T-cell (primary cell): Measurements from ENCODE around the gene TMC8. TPM values are rescaled to one million over a fixed set of nuclear protein-coding genes. Genes with fewer than 3 reads are reported as not detected.
A peak's percentile ranks its signal among the peaks of the same experiment; 100 is the strongest.

Experiments used
- ATAC-seq, 4 experiments: fragments of 200-7000 bp in 3 of 4; fragments of 150-1000 bp in 1 of 4; cut with Tn5 transposase; replicated peaks in 1 of 4; 1 replicate in 3 of 4; 2 replicates in 1 of 4; pipeline ENCODE4 v1.10.0; 2021; ENCODE audit warnings: moderate library complexity in 3 of 4, mild to moderate bottlenecking in 2 of 4, moderate number of reproducible peaks in 1 of 4
- CTCF ChIA-PET, 2 donors: fragments of 300-600 bp; sonication (Branson Sonifier 250); formaldehyde crosslinking; loops; one replicate each; lab custom pipeline; 2022; ENCODE audit warnings: antibody characterized with exemption in 2 of 2; lab: Charles Lee
- POLR2A ChIA-PET, 2 donors: fragments of 300-600 bp; sonication (Branson Sonifier 250); formaldehyde crosslinking; loops; one replicate each; lab custom pipeline; 2022; ENCODE audit warnings: antibody characterized with exemption in 2 of 2; lab: Charles Lee
- DNase-seq, 35 experiments: peaks; one replicate each; pipeline versions ENCODE4 v3.0.0 to v3.0.0-alpha.2; 2013 to 2023
- H3K27ac ChIP-seq: one replicate; pipeline ENCODE4 v1.5.1; 2013; ENCODE audit warnings: low read length
- H3K27me3 ChIP-seq, 2 experiments: replicated peaks in 1 of 2; 1 replicate in 1 of 2; 2 replicates in 1 of 2; pipeline versions ENCODE4 v1.6.1 to v1.7.0; 2013; ENCODE audit warnings: low read length in 1 of 2, mixed read lengths in 1 of 2; ENCODE audit not compliant: control insufficient read depth in 2 of 2, insufficient read depth in 2 of 2; ENCODE audit errors: extremely low read depth in 1 of 2
- H3K36me3 ChIP-seq, 2 donors: 1 replicate in 1 of 2; 2 replicates in 1 of 2; pipeline versions ENCODE4 v1.6.1 to v1.7.0; 2013; ENCODE audit warnings: low read length in 1 of 2; ENCODE audit not compliant: control insufficient read depth in 2 of 2, insufficient read depth in 1 of 2; ENCODE audit errors: extremely low read depth in 1 of 2
- H3K4me1 ChIP-seq, 2 experiments: 1 replicate in 1 of 2; 2 replicates in 1 of 2; pipeline versions ENCODE4 v1.6.1 to v1.7.0; 2013; ENCODE audit warnings: low read length in 2 of 2, mixed read lengths in 1 of 2; ENCODE audit not compliant: insufficient read depth in 2 of 2, control insufficient read depth in 1 of 2; ENCODE audit errors: extremely low read depth in 1 of 2
- H3K4me3 ChIP-seq, 2 donors: 1 replicate in 1 of 2; 2 replicates in 1 of 2; pipeline versions ENCODE4 v1.5.1 to v1.7.0; 2013; ENCODE audit warnings: mild to moderate bottlenecking in 2 of 2, low read length in 1 of 2, moderate library complexity in 1 of 2; ENCODE audit not compliant: control insufficient read depth in 1 of 2; ENCODE audit errors: extremely low read depth in 1 of 2
- H3K9me3 ChIP-seq: 2 replicates; pipeline ENCODE4 v1.7.0; 2013
- H3K27ac Mint-ChIP-seq, 2 donors: one replicate each; pipeline ENCODE4 v1.8.0; 2020 to 2021; ENCODE audit warnings: mild to moderate bottlenecking in 2 of 2, mixed read lengths in 2 of 2
- H3K27me3 Mint-ChIP-seq, 2 donors: one replicate each; pipeline ENCODE4 v1.8.0; 2021 to 2022; ENCODE audit warnings: mixed read lengths in 2 of 2
- H3K36me3 Mint-ChIP-seq: one replicate; pipeline ENCODE4 v1.8.0; 2021; ENCODE audit warnings: mixed read lengths
- H3K4me1 Mint-ChIP-seq, 3 donors: one replicate each; pipeline ENCODE4 v1.8.0; 2020 to 2022; ENCODE audit warnings: mixed read lengths in 3 of 3, mild to moderate bottlenecking in 1 of 3
- H3K4me3 Mint-ChIP-seq, 3 donors: one replicate each; pipeline ENCODE4 v1.8.0; 2020 to 2022; ENCODE audit warnings: mild to moderate bottlenecking in 3 of 3, mixed read lengths in 3 of 3, moderate library complexity in 3 of 3
- H3K9me3 Mint-ChIP-seq, 3 donors: one replicate each; pipeline ENCODE4 v1.8.0; 2020 to 2022; ENCODE audit warnings: mixed read lengths in 3 of 3
- WGBS: methylation state at CpG from one replicate; pipeline ENCODE4 v1.1.5; 2013; ENCODE audit warnings: missing lambda C conversion rate; ENCODE audit not compliant: insufficient coverage; 5-methylcytosine and 5-hydroxymethylcytosine counted together
- total RNA-seq, 35 experiments: library from RNA in 6 of 35; stranded (reverse) in 6 of 35; fragments of 120-200 nt in 1 of 35; gene quantifications; one replicate each; pipeline versions ENCODE4 v1.2.1 to v1.2.4 and lab custom pipeline; 2013 to 2026

Gene TMC8
- total RNA-seq, 5 donors from 2014 or later (not counting 1 experiment from before 2014, with no cell fraction given) = 301 to 631 (median 431) TPM

DNA sequence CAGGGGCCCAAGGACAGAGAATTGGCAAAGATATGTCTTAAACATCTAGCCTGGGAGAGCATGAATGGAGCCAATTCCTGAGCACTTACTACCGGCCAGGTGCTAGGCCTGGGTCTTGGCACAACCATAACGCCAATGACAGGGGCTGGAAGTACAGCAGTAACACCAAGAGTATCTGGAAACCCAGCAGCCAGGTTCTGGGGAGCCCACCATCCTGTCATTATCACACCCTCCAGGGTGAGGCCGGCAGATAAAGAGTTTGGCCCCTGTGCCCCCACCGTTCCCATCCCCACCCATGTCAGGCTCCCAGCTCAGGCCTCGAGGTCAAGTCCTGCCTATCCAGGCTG is 508 bp upstream of the TMC8 start:
- Mint-ChIP-seq H3K27me3 (no peaks in the 10 kb centered on the region), H3K4me1 (peaks cover 54 to 63% (median 56%) of the 10 kb centered on the region in 3 donors), H3K27ac (peak overlapping the region; percentile 97 to 100), H3K36me3 (peaks cover 9% of the 10 kb centered on the region), H3K9me3 (no peaks in the 10 kb centered on the region), H3K4me3 (peak overlapping the region; percentile 98 to 99 (median 99))
- ChIA-PET POLR2A (no interaction called here), CTCF (interaction anchor here in 1 of 2 donors (0.8 to 1.3 kb wide), 2 partner anchors 9 to 10 kb away, joined by 4 to 5 read pairs; no protein-coding TSS in a partner anchor)
- Histone ChIP-seq H3K27ac (peak overlapping the region; percentile 79), H3K36me3 (peaks cover under 1 to 53% of the 10 kb centered on the region in 2 donors), H3K9me3 (no peaks in the 10 kb centered on the region), H3K4me1 (peaks cover 43 to 73% of the 10 kb centered on the region in 2 experiments), H3K4me3 (peak overlapping the region; percentile 83 to 92), H3K27me3 (no peaks in the 10 kb centered on the region)
- WGBS = 5% methylated on average over 2 of the region's 5 CpGs
- DNase-seq (peak in 1 of 35 experiments; percentile 54), ATAC-seq (peak in 1 of 4 experiments; percentile 11)

DNA sequence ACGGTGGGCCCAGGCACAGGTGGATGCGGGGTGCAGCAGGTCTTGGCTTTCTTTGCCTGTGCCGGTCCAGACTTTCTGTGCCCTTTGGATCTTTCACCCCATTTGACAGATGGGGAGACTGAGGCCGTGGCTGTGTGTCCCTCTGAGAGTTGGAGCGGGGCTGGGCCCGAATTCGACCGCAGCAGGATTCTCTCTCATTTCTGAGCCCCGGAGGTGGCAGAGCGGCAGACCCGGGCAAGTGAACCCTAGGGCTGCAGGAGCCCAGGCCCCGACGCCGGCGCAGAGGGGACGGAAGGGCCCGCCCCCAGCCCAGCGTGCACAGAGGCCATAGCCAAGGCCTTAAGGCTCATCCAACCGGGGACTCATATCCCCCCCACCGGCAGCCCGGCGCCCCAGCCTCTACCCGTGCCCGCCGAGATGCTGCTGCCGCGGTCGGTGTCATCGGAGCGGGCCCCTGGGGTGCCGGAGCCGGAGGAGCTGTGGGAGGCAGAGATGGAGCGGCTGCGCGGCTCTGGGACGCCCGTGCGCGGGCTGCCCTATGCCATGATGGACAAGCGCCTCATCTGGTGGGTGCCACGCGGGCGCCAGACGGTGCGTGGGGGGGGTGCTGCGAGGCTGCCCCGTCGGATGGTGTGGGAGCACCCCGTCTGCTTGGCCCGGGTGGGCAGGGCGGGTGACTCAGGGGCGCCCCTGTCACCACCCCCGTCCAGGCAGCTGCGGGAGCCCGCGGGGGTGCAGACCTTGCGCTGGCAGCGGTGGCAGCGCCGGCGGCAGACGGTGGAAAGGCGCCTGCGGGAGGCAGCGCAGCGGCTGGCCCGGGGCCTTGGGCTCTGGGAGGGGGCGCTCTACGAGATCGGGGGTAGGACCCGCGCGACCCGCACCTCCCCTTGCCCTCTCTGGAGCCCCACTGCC is 857 bp downstream of the TMC8 start:
- peak overlapping the region; percentile 79 for H3K27ac ChIP-seq
- Mint-ChIP-seq H3K9me3 (no peaks in the 10 kb centered on the region), H3K27me3 (no peaks in the 10 kb centered on the region), H3K4me3 (peak overlapping the region; percentile 98 to 99 (median 99)), H3K27ac (peak overlapping the region; percentile 97 to 100), H3K4me1 (peaks cover 61 to 66% (median 64%) of the 10 kb centered on the region in 3 donors), H3K36me3 (peaks cover 19% of the 10 kb centered on the region)
- ATAC-seq (no peak), DNase-seq (peak in 9 of 35 experiments; percentile 25 to 59 (median 50))
- H3K27me3 ChIP-seq = no peaks in the 10 kb centered on the region
- peak overlapping the region; percentile 83 to 92 for H3K4me3 ChIP-seq
- POLR2A ChIA-PET = interaction anchor here in 1 of 2 donors (0.6 kb wide), 1 partner anchor 173 kb away, joined by 3 read pairs; the partner anchor contains the start of gene TNRC6C
- WGBS = under 1% methylated on average over 62 of the region's 74 CpGs
- CTCF ChIA-PET = no interaction called here
- no peaks in the 10 kb centered on the region for H3K9me3 ChIP-seq
- peaks cover 33 to 72% of the 10 kb centered on the region in 2 experiments for H3K4me1 ChIP-seq
- peaks cover 11 to 52% of the 10 kb centered on the region in 2 donors for H3K36me3 ChIP-seq

DNA sequence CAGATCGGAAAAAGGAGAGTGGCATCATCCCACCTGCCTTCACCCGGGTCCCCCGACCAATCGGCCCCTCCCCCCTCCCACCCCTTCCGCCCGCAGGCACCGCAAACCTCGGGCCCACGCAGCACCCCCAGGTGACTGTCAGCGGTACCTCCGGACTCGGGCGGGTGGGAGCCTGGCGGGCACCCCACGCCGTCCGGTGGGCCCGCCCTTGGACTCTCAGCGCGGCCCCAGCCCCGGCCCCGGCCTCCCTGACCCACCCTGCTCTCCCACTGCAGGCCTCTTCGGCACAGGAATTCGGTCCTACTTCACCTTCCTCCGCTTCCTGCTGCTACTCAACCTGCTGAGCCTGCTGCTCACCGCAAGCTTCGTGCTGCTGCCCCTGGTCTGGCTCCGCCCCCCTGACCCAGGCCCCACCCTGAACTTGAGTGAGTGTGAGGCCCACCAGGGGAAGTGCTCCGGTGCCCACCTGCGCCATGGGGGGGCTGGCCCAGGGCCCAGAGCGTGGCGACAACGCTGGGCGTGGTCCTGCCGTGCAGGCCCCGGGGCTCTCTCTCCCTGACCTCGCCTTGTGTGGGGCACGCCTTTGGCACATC is 1.6 kb downstream of the TMC8 start:
- no peaks in the 10 kb centered on the region for H3K9me3 ChIP-seq
- DNase-seq (peak in 33 of 35 experiments; percentile 45 to 84 (median 61)), ATAC-seq (peak in 3 of 4 experiments; percentile 2 to 11 (median 10))
- ChIA-PET CTCF (interaction anchor here in 1 of 2 donors (0.7 kb wide), 1 partner anchor 127 kb away, joined by 7 read pairs; no protein-coding TSS in a partner anchor), POLR2A (no interaction called here)
- H3K27me3 ChIP-seq = no peaks in the 10 kb centered on the region
- WGBS = under 1% methylated on average over 31 of the region's 38 CpGs
- Mint-ChIP-seq H3K27ac (peak overlapping the region; percentile 90 to 92), H3K4me1 (peaks cover 63 to 69% (median 67%) of the 10 kb centered on the region in 3 donors), H3K27me3 (no peaks in the 10 kb centered on the region), H3K9me3 (no peaks in the 10 kb centered on the region), H3K4me3 (peak overlapping the region; percentile 75 to 99 (median 76)), H3K36me3 (peaks cover 21% of the 10 kb centered on the region)
- H3K4me3 ChIP-seq = peak overlapping the region; percentile 52 to 83
- H3K4me1 ChIP-seq = peaks cover 34 to 72% of the 10 kb centered on the region in 2 experiments
- H3K27ac ChIP-seq = peak overlapping the region; percentile 58
- peaks cover 18 to 53% of the 10 kb centered on the region in 2 donors for H3K36me3 ChIP-seq

DNA sequence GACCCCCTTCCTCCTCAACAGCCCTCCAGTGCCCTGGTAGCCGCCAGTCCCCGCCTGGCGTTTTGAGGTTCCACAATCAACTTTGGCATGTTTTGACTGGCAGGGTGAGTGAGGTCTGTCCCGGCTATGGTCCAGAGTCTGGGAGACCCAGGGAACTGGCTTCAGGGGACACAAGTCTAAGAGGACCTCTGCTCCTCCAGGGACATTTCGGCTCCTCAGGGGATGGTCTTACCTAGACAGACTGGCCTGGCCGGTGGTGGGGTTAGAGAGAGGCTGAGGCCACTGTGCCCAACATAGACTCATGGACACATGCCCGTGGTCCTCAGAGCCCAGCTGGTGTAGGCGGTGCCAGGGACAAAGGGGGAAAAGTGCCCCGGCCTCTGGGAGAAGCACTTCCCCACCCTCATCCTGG is 2.2 kb downstream of the TMC8 start:
- Histone ChIP-seq H3K4me1 (peaks cover 40 to 74% of the 10 kb centered on the region in 2 experiments), H3K27me3 (no peaks in the 10 kb centered on the region), H3K36me3 (peaks cover 19 to 59% of the 10 kb centered on the region in 2 donors), H3K27ac (peak overlapping the region; percentile 58), H3K4me3 (peak overlapping the region; percentile 52 to 83), H3K9me3 (no peaks in the 10 kb centered on the region)
- 30% methylated on average over 4 of the region's 9 CpGs for WGBS
- ChIA-PET CTCF (interaction anchor here in 1 of 2 donors (0.7 kb wide), 1 partner anchor 126 kb away, joined by 7 read pairs; no protein-coding TSS in a partner anchor), POLR2A (no interaction called here)
- Mint-ChIP-seq H3K27ac (peak overlapping the region; percentile 90 to 92), H3K4me1 (peaks cover 67 to 75% (median 71%) of the 10 kb centered on the region in 3 donors), H3K9me3 (no peaks in the 10 kb centered on the region), H3K4me3 (peak overlapping the region; percentile 75 to 99 (median 76)), H3K36me3 (peaks cover 24% of the 10 kb centered on the region), H3K27me3 (no peaks in the 10 kb centered on the region)
- peak in 1 of 35 experiments; percentile 27 for DNase-seq
- ATAC-seq = no peak

DNA sequence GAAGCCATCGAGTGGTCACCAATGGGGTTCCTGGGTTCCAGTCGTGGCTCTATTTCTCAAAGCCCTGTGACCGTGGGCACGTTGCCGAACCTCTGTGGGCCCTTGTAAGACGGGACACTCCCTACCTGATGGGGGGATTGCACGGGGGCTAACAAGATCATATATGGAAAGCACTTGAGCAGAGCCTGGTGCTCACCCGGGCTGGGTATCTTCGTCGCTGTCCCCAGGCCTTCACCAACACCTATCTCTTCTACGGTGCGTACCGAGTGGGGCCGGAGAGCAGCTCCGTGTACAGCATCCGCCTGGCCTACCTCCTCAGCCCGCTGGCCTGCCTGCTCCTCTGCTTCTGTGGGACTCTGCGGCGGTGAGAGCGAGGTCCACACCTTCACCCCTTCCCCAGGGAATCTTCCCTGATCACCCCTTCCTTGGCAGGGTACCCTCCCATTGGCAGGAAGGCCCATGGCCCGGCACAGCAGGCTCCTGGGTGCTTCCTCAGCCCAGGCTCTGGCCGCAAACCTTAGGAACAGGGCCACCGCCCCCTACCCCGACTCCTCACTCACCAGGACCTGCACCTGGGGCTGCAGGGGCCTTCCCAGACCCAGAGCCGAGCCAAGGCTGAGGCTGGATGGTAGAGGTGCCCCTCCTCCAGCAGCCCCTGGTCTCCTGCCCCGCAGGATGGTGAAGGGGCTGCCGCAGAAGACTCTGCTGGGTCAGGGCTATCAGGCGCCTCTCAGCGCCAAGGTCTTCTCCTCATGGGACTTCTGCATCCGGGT is 2.8 kb downstream of the TMC8 start:
- ATAC-seq = no peak
- no peaks in the 10 kb centered on the region for H3K27me3 ChIP-seq
- peak overlapping the region; percentile 75 to 99 (median 76) for H3K4me3 Mint-ChIP-seq
- WGBS = 23% methylated on average over 25 of the region's 30 CpGs
- peak overlapping the region; percentile 90 to 92 for H3K27ac Mint-ChIP-seq
- H3K36me3 Mint-ChIP-seq = peaks cover 24% of the 10 kb centered on the region
- peak overlapping the region; percentile 52 to 83 for H3K4me3 ChIP-seq
- no peaks in the 10 kb centered on the region for H3K9me3 Mint-ChIP-seq
- H3K27ac ChIP-seq = peak overlapping the region; percentile 58
- no peaks in the 10 kb centered on the region for H3K27me3 Mint-ChIP-seq
- ChIA-PET POLR2A (no interaction called here), CTCF (interaction anchor here in 1 of 2 donors (0.8 kb wide), 1 partner anchor 11 kb away, joined by 3 read pairs; no protein-coding TSS in a partner anchor)
- peaks cover 73 to 81% (median 77%) of the 10 kb centered on the region in 3 donors for H3K4me1 Mint-ChIP-seq
- DNase-seq = peak in 3 of 35 experiments; percentile 23 to 41 (median 33)
- H3K36me3 ChIP-seq = peaks cover 22 to 63% of the 10 kb centered on the region in 2 donors
- H3K9me3 ChIP-seq = no peaks in the 10 kb centered on the region
- H3K4me1 ChIP-seq = peaks cover 43 to 80% of the 10 kb centered on the region in 2 experiments
